ENCODE measurements around the gene DONSON.
A peak's percentile ranks its signal among the peaks of the same experiment; 100 is the strongest.

The DONSON gene

DNA sequence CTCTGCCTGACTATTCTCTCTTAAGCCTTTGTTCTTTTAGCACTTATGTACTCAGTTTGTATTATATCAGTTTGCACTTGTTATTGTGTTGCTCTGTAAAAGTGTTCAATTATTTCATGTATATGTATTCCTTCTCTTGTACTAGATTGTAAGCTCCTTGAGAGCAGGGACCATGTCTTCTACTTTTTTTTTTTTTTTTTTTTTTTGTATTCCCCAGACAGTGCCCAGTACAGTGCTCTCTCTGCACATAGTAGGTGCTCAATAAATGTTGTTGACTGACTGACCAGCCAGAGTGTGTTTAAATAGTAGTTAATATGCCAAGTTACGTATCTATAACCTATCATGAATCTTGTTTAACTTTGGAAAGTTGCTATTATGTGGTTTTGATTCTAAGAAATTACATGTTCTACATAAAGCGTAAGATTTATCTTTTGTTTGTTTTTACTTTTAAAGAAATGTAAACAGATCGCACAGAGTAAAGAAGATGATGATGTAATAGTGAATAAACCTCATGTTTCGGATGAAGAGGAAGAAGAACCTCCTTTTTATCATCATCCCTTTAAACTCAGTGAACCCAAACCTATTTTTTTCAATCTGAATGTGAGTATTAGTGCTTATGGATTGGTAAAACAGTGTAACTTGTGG, 29.6 kb downstream of the DONSON start:
- Histone ChIP-seq H2AFZ (ENCODE audit: low read depth, low read length) (no peak overlapping the region), H3K27ac (ENCODE audit: low read length) (no peak overlapping the region), H3K36me3 (ENCODE audit: insufficient read depth, low read length) (peaks cover 96% of the 10 kb centered on the region), H3K4me2 (ENCODE audit: insufficient read depth, low read length) (no peak overlapping the region), H3K4me3 (ENCODE audit: low read depth in 1 of 2, low read length in 2 of 2) (no peak overlapping the region), H3K9ac (ENCODE audit: low read depth, low read length) (no peak overlapping the region), H3K79me2 (ENCODE audit: insufficient read depth, low read length) (peaks cover 97% of the 10 kb centered on the region), H3K27me3 (ENCODE audit: insufficient read depth, low read length, poor library complexity) (no peaks in the 10 kb centered on the region), H3K4me1 (ENCODE audit: insufficient read depth, low read length) (peaks cover 9% of the 10 kb centered on the region; the same call in 1 of the 2 replicates), H4K20me1 (ENCODE audit: insufficient read depth, low read length) (peaks cover 74% of the 10 kb centered on the region; the same call in 1 of the 2 replicates), H3K9me3 (ENCODE audit: insufficient read depth, low read length, severe bottlenecking) (no peaks in the 10 kb centered on the region)
- TF ChIP-seq, protein P1, sequence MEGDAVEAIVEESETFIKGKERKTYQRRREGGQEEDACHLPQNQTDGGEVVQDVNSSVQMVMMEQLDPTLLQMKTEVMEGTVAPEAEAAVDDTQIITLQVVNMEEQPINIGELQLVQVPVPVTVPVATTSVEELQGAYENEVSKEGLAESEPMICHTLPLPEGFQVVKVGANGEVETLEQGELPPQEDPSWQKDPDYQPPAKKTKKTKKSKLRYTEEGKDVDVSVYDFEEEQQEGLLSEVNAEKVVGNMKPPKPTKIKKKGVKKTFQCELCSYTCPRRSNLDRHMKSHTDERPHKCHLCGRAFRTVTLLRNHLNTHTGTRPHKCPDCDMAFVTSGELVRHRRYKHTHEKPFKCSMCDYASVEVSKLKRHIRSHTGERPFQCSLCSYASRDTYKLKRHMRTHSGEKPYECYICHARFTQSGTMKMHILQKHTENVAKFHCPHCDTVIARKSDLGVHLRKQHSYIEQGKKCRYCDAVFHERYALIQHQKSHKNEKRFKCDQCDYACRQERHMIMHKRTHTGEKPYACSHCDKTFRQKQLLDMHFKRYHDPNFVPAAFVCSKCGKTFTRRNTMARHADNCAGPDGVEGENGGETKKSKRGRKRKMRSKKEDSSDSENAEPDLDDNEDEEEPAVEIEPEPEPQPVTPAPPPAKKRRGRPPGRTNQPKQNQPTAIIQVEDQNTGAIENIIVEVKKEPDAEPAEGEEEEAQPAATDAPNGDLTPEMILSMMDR (IDR thresholded peaks at IDR 0.05; ENCODE audit: borderline replicate concordance, extremely low read depth, low read length, poor library complexity, severe bottlenecking), result no peak
- TF ChIP-seq EZH2 (IDR thresholded peaks at IDR 0.05; ENCODE audit: borderline replicate concordance, low read depth, low read length, severe bottlenecking), result no peak
- DNase-seq (no peak), ATAC-seq (ENCODE audit: insufficient read depth, low read depth) (no peak)

- Histone ChIP-seq H3K9ac (ENCODE audit: low read depth, low read length) (no peak overlapping the region), H3K27me3 (ENCODE audit: insufficient read depth, low read length, poor library complexity) (no peaks in the 10 kb centered on the region), H3K9me3 (ENCODE audit: insufficient read depth, low read length, severe bottlenecking) (no peaks in the 10 kb centered on the region), H2AFZ (ENCODE audit: low read depth, low read length) (no peak overlapping the region), H3K79me2 (ENCODE audit: insufficient read depth, low read length) (peaks cover 98% of the 10 kb centered on the region), H3K27ac (ENCODE audit: low read length) (no peak overlapping the region), H3K4me2 (ENCODE audit: insufficient read depth, low read length) (no peak overlapping the region), H3K4me1 (ENCODE audit: insufficient read depth, low read length) (peaks cover 15% of the 10 kb centered on the region), H4K20me1 (ENCODE audit: insufficient read depth, low read length) (peaks cover 79% of the 10 kb centered on the region), H3K4me3 (ENCODE audit: low read depth in 1 of 2, low read length in 2 of 2) (no peak overlapping the region), H3K36me3 (ENCODE audit: insufficient read depth, low read length) (peaks cover 97% of the 10 kb centered on the region)
- TF ChIP-seq, protein P1 (IDR thresholded peaks at IDR 0.05; ENCODE audit: borderline replicate concordance, extremely low read depth, low read length, poor library complexity, severe bottlenecking), result no peak
- no peak for TF ChIP-seq EZH2 (IDR thresholded peaks at IDR 0.05; ENCODE audit: borderline replicate concordance, low read depth, low read length, severe bottlenecking)
- no peak for ATAC-seq (ENCODE audit: insufficient read depth, low read depth)
- no peak for DNase-seq
Measured at GRCh38 chr21:33557447-33557846, 31.0 kb downstream of the DONSON start.

GRCh38 chr21:33554982-33555344, 33.5 kb downstream of the DONSON start:
- Histone ChIP-seq H3K79me2 (ENCODE audit: insufficient read depth, low read length) (peaks cover 98% of the 10 kb centered on the region), H3K27me3 (ENCODE audit: insufficient read depth, low read length, poor library complexity) (no peaks in the 10 kb centered on the region), H3K36me3 (ENCODE audit: insufficient read depth, low read length) (peaks cover 97% of the 10 kb centered on the region), H3K9ac (ENCODE audit: low read depth, low read length) (no peak overlapping the region), H2AFZ (ENCODE audit: low read depth, low read length) (no peak overlapping the region), H3K9me3 (ENCODE audit: insufficient read depth, low read length, severe bottlenecking) (no peaks in the 10 kb centered on the region), H3K27ac (ENCODE audit: low read length) (no peak overlapping the region), H3K4me2 (ENCODE audit: insufficient read depth, low read length) (peak overlapping the region; percentile 1; the same call in 1 of the 2 replicates), H3K4me1 (ENCODE audit: insufficient read depth, low read length) (peaks cover 40% of the 10 kb centered on the region), H4K20me1 (ENCODE audit: insufficient read depth, low read length) (peaks cover 88% of the 10 kb centered on the region), H3K4me3 (ENCODE audit: low read depth in 1 of 2, low read length in 2 of 2) (no peak overlapping the region)
- DNase-seq (no peak), ATAC-seq (ENCODE audit: insufficient read depth, low read depth) (no peak)
- no peak for TF ChIP-seq EZH2 (IDR thresholded peaks at IDR 0.05; ENCODE audit: borderline replicate concordance, low read depth, low read length, severe bottlenecking)
- TF ChIP-seq, protein P1 (IDR thresholded peaks at IDR 0.05; ENCODE audit: borderline replicate concordance, extremely low read depth, low read length, poor library complexity, severe bottlenecking), result no peak

All from DND-41 (cell line).